Ammon's horn (tissue), 1 donor: ENCODE measurements around the gene MACROH2A1.

ENCODE experiments used
- DNase-seq: peaks from one replicate; pipeline ENCODE4 v3.0.0-alpha.2; 2016; ENCODE audit warnings: low spot score

Gene MACROH2A1

GRCh38 chr5:135313946-135314345 is 85.1 kb downstream of the MACROH2A1 start:
- no peak for DNase-seq

DNA sequence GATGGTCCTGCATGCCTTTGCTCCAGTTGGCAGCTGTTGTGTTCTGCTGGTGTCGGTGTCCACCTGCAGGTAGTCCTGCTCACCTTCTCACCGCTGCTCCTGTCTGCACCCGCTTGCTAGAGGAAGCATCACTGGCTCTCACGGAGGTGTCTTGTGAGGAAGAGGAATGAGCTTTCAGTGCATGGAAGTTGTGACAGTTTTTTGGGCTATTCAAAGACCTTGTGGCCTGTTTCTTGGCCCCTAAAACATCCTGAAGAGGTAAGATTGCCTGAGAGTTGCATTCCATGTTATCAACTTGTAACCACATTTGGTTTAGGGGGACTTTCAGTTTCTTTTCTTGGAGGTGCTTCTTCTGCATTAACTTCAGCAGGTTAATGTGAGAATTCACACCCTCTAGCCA is 85.6 kb downstream of the MACROH2A1 start:
- no peak for DNase-seq

- no peak for DNase-seq
Observed at GRCh38 chr5:135312255-135312935, 86.6 kb downstream of the MACROH2A1 start.

DNA sequence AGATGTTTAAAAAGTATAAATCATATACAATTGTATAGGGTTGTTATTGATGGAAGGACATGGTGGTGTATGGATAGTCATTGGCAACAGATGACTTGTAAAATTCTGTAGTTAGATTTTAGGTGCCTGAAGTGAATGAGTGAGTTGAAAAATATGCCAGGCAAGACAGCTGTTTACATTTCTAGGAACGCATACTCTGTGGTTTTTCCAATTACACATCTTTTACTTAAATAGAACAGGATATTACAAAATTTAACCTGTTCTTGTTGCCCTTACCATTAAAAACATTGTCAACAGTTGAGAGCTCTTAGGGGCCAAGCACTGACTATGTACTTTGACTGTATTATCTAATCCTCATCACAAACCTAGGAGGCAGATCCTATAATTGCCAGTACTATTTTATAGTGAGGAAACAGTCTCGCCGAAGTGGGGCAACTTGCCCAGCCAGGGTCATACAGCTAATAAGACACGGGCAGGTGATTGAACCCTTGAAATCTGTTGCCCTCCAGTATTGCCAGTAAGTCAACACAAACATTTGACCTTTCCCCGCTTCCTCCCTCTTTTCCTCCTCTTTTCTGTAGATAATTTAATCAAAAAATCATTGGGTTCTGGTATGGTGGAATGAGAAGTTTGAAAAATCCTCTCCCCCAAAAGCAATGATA is 88.6 kb downstream of the MACROH2A1 start:
- DNase-seq: no peak

DNA sequence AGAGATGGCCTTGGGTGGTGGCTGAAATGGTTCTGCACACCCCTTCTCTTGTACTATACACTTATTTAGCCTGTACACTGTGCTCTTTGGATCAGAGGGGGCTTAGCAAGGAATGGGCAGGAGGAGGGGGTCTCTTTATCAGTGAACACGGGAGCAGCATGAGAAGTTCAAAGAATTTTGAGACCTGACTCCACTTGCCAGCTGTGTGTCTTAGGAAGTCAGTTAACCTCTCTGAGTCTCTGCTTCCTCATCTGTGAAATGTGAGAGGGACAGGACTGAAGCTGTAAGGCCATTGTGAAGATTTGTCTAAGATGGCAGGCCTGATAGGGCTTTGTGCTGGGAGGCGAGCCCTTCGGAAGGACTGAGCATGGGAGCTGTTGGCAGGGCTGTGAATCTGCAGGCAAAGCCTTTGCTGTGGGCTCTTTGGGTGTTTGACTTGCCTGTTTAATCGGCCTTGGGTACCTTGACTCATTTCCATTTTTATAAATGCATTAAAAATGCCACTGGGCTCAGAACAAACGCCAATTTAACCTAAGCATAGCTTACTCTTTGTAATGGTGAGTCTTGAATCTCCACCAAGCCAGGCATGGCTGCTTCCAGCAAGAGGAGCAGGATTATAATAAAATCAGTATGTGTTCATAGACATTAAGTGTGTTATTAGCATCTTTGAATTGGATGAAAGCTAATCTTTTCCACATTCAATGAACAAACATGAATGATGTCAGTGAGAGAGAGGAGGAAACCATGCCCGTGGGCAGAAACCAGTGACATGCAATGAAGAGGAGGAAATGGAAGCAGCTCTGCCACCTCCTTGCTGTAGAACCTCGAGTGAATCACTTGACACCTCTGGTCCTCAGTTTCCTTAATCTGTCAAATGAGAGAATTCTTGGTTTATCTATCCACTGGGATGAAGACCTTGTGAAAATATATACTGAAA is 89.4 kb downstream of the MACROH2A1 start:
- no peak for DNase-seq

GRCh38 chr5:135308752-135309151 is 90.3 kb downstream of the MACROH2A1 start:
- DNase-seq: no peak

- no peak for DNase-seq
Observed at GRCh38 chr5:135308245-135308644, 90.8 kb downstream of the MACROH2A1 start.

- DNase-seq: no peak
Observed at GRCh38 chr5:135307143-135307903, 91.7 kb downstream of the MACROH2A1 start.

GRCh38 chr5:135306557-135306956 is 92.5 kb downstream of the MACROH2A1 start:
- DNase-seq: no peak

DNA sequence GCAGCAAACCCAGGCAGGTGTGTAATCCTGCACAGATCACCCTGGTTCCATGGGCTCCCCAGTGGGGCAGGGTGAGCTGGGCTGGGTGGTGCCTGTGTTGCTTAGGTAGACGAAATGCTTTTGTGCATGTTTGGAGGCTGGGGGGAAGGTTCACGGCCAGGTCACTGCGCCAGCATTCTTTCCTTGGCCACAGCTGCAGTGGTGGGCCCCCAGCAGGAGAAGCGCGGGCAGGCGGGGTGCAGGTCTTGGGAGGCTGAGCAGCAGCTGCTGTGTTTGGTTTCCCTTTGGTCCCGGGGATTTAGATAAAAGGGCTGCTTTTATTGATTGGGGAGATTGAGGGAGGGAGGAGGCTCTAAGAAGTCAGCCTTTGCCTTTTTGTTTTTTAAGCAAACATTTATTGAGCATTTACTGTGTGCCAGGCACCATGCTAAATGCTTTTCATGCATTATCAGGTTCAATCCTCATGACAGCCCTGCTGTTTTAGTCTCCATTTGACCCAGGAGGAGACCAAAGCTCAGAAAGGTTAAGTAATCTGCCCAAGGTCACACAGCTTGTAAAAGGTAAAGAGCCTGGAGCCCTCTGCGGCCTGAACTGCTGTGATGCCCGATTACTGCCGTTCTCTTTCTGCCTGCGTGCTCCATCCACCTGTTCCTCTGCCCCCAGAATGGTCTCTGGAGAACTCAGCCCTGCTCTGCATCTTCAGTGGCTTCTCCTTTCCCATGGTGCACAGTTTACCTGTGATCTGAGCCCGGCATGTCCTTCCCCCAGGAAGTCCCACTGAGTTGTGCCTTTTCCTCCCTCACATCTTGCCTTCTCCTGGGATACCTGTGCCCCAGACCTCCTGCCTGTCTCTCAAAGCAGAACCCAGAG is 94.4 kb downstream of the MACROH2A1 start:
- no peak for DNase-seq

GRCh38 chr5:135303582-135304173 is 95.4 kb downstream of the MACROH2A1 start:
- DNase-seq: no peak

DNA sequence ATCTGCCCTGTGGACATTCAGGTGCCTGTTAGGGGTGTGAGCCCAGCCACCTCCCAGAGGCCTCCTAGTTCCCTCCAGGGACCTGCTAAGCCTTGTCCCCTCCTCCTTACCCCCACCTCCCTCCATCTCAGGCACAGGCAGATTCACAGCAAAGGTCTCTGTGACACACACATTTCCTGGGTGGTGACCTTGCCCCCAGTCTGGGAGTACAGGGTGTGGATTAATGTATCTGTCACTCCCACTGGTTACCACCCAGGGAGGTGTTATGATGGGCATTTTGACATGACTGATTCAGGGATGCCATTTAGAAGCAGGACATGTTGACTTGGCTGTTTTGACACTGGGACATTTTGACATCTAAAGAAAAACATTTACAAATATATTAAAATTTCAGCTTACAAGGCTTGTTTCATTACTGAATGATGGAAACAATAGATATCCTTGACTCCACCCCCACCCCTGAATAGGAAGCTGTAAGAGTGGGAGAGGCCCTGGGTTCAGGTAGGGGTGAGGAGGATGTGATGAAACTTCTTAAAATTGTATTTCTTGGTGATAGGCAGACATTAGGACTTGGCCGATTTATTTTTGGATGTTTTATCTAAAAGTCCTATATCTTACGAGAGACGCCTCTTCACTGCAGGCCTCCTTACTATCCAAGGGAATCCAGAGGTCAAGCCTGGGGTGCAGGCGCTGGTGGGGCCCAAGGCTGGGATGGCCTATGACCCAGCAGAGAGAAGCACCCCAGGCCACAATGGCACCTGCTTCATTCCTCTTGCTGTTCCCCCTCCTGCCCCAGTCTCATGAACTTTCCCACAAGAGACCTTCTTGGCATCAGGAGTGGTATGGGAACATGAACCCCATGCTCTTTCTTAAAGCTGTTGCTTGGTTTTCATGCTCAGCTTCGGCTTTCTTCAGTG is 101.9 kb downstream of the MACROH2A1 start:
- no peak for DNase-seq

GRCh38 chr5:135295852-135296251 is 103.2 kb downstream of the MACROH2A1 start:
- DNase-seq: no peak

DNA sequence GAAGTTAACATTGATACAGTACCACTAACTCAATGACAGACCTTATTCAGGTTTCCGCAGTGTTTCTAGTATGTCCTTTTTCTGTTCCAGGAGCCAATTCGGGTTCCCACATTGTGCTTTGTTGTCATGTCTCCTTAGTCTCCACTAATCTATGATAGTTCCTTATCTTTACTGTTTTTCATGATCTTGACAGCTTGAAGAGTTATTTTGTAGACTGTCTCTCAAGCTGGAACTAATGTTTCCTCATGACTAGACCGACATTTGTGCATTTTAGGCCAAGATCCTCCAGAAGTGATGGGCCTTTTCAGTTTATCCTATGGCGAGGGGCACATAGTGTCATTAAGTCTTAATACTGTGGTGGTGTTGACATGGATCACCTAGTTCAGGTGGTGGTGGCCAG is 104.2 kb downstream of the MACROH2A1 start:
- DNase-seq: no peak

- no peak for DNase-seq
Observed at GRCh38 chr5:135289651-135290050, 109.4 kb downstream of the MACROH2A1 start.

- no peak for DNase-seq
Observed at GRCh38 chr5:135287551-135287950, 111.5 kb downstream of the MACROH2A1 start.
